ENCODE data around the gene COL25A1.
"Not testable (repeated sequence)": the region's sequence is repeated elsewhere in the genome, so short reads cannot be mapped to it uniquely, and the experiment has no call there.

Gene COL25A1

GRCh38 chr4:108947526-108947925 is 354.9 kb downstream of the COL25A1 start:
- no peak for DNase-seq

GRCh38 chr4:108946237-108946636 is 356.2 kb downstream of the COL25A1 start:
- DNase-seq, result no peak

- no peak for DNase-seq
These were observed 358.4 kb downstream of the COL25A1 start for GRCh38 chr4:108943976-108944591.

GRCh38 chr4:108943371-108943770 is 359.1 kb downstream of the COL25A1 start:
- DNase-seq, result no peak

GRCh38 chr4:108941904-108942430 is 360.5 kb downstream of the COL25A1 start:
- no peak for DNase-seq

GRCh38 chr4:108940634-108941033 is 361.8 kb downstream of the COL25A1 start:
- no peak for DNase-seq

GRCh38 chr4:108940149-108940548 is 362.3 kb downstream of the COL25A1 start:
- no peak for DNase-seq

GRCh38 chr4:108937066-108937465 is 365.4 kb downstream of the COL25A1 start:
- DNase-seq, result no peak

GRCh38 chr4:108933925-108934324 is 368.5 kb downstream of the COL25A1 start:
- not testable (repeated sequence) for DNase-seq

- no peak for DNase-seq
These were observed 369.4 kb downstream of the COL25A1 start for GRCh38 chr4:108933046-108933445.

- DNase-seq, result no peak
These were observed 370.5 kb downstream of the COL25A1 start for GRCh38 chr4:108931926-108932325.

GRCh38 chr4:108930186-108930585 is 372.3 kb downstream of the COL25A1 start:
- DNase-seq, result no peak

GRCh38 chr4:108926781-108927180 is 375.7 kb downstream of the COL25A1 start:
- no peak for DNase-seq

- DNase-seq, result no peak
These were observed 376.4 kb downstream of the COL25A1 start for GRCh38 chr4:108926061-108926460.

- no peak for DNase-seq
These were observed 380.3 kb downstream of the COL25A1 start for GRCh38 chr4:108922191-108922590.

GRCh38 chr4:108920395-108921087 is 381.9 kb downstream of the COL25A1 start:
- DNase-seq, result no peak

GRCh38 chr4:108919226-108919893 is 383.1 kb downstream of the COL25A1 start:
- no peak for DNase-seq

- no peak for DNase-seq
These were observed 385.2 kb downstream of the COL25A1 start for GRCh38 chr4:108917255-108917654.

GRCh38 chr4:108916638-108917037 is 385.8 kb downstream of the COL25A1 start:
- DNase-seq, result no peak

GRCh38 chr4:108906866-108907367 is 395.5 kb downstream of the COL25A1 start:
- no peak for DNase-seq

GRCh38 chr4:108906006-108906405 is 396.5 kb downstream of the COL25A1 start:
- DNase-seq, result no peak

- DNase-seq, result no peak
These were observed 398.8 kb downstream of the COL25A1 start for GRCh38 chr4:108903464-108904221.

- DNase-seq, result peak; percentile 0
These were observed 399.7 kb downstream of the COL25A1 start for GRCh38 chr4:108902769-108903168.

All from central memory CD4-positive, alpha-beta T cell (primary cell).